H1 (cell line): Measurements from ENCODE around the gene SENP2. TPM values are rescaled to one million over a fixed set of nuclear protein-coding genes. Genes with fewer than 3 reads are reported as not detected.

Experiments
- CTCF ChIA-PET: fragments of 300-600 bp; sonication (Branson Sonifier 250); formaldehyde crosslinking; loops from one replicate; lab custom pipeline; 2021; ENCODE audit not compliant: partially characterized antibody; lab: Charles Lee
- POLR2A ChIA-PET: fragments of 300-600 bp; sonication (Branson Sonifier 250); formaldehyde crosslinking; loops from one replicate; lab custom pipeline; 2021; ENCODE audit warnings: inconsistent platforms; ENCODE audit not compliant: partially characterized antibody; lab: Charles Lee
- DNase-seq, 2 experiments: peaks; one replicate each; pipeline versions ENCODE4 v3.0.0 to v3.0.0-alpha.2; 2010 to 2022; ENCODE audit warnings: low spot score in 2 of 2, low read depth in 1 of 2, mixed read lengths in 1 of 2
- FAIRE-seq: peaks from 2 replicates; lab custom pipeline; 2011; peaks lifted over from hg19 to GRCh38; lab: Jason Lieb, UNC
- H2AFZ ChIP-seq: 2 replicates; pipeline ENCODE4 v1.8.1; 2012; ENCODE audit warnings: low read length, inconsistent platforms
- H2AK5ac ChIP-seq: 2 replicates; pipeline ENCODE4 v1.6.1; 2013; ENCODE audit warnings: low read depth, low read length
- H2BK120ac ChIP-seq: replicated peaks from 2 replicates; pipeline ENCODE3; 2013; ENCODE audit warnings: low read depth, low read length, inconsistent platforms
- H2BK12ac ChIP-seq: 2 replicates; pipeline ENCODE4 v1.6.1; 2013; ENCODE audit warnings: low read depth, low read length
- H2BK15ac ChIP-seq: 2 replicates; pipeline ENCODE4 v1.6.1; 2013; ENCODE audit warnings: low read length
- H2BK20ac ChIP-seq: 2 replicates; pipeline ENCODE4 v1.6.1; 2013; ENCODE audit warnings: low read length
- H2BK5ac ChIP-seq: 2 replicates; pipeline ENCODE4 v1.6.1; 2013; ENCODE audit warnings: low read depth, low read length
- H3K14ac ChIP-seq: 2 replicates; pipeline ENCODE4 v1.6.1; 2013; ENCODE audit warnings: inconsistent platforms; ENCODE audit not compliant: insufficient read length
- H3K18ac ChIP-seq: 2 replicates; pipeline ENCODE4 v1.6.1; 2013; ENCODE audit warnings: low read length; ENCODE audit errors: extremely low read depth
- H3K23ac ChIP-seq: 2 replicates; pipeline ENCODE4 v1.6.1; 2013; ENCODE audit warnings: inconsistent platforms; ENCODE audit not compliant: insufficient read length
- H3K23me2 ChIP-seq: 2 replicates; pipeline ENCODE4 v1.6.1; 2013; ENCODE audit warnings: low read depth, low read length
- H3K27ac ChIP-seq: 2 replicates; pipeline ENCODE4 v1.6.1; 2011; ENCODE audit warnings: low read depth, low read length, inconsistent platforms
- H3K27me3 ChIP-seq, 4 experiments: replicated peaks in 1 of 4; 1 replicate in 1 of 4; 2 replicates in 3 of 4; pipeline versions ENCODE4 v1.6.1 to v1.8.1; 2011 to 2013; ENCODE audit warnings: low read length in 3 of 4, mild to moderate bottlenecking in 3 of 4, inconsistent platforms in 2 of 4, mixed read lengths in 2 of 4, moderate library complexity in 1 of 4; ENCODE audit not compliant: control insufficient read depth in 3 of 4, insufficient read depth in 3 of 4; ENCODE audit errors: extremely low read depth in 1 of 4
- H3K36me3 ChIP-seq, 4 experiments: 2 replicates each; pipeline versions ENCODE4 v1.6.1 to v1.8.1; 2011 to 2013; ENCODE audit warnings: mild to moderate bottlenecking in 4 of 4, low read length in 3 of 4, moderate library complexity in 2 of 4, control low read depth in 1 of 4, inconsistent platforms in 1 of 4; ENCODE audit not compliant: insufficient read depth in 4 of 4, control insufficient read depth in 2 of 4
- H3K4ac ChIP-seq: replicated peaks from 2 replicates; pipeline ENCODE3; 2013; ENCODE audit warnings: low read length, low read depth, mixed read lengths, inconsistent platforms; ENCODE audit not compliant: insufficient read length
- H3K4me1 ChIP-seq, 4 experiments: replicated peaks in 1 of 4; 1 replicate in 1 of 4; 2 replicates in 3 of 4; pipeline versions ENCODE4 v1.6.1 to v1.8.1; 2011 to 2013; ENCODE audit warnings: low read length in 3 of 4, inconsistent platforms in 2 of 4, mixed read lengths in 1 of 4; ENCODE audit not compliant: insufficient read depth in 4 of 4, control insufficient read depth in 3 of 4
- H3K4me2 ChIP-seq, 2 experiments: 2 replicates each; pipeline versions ENCODE4 v1.6.1 to v1.8.1; 2011 to 2013; ENCODE audit warnings: low read depth in 2 of 2, low read length in 2 of 2, control low read depth in 1 of 2, inconsistent platforms in 1 of 2, mild to moderate bottlenecking in 1 of 2; ENCODE audit not compliant: insufficient read depth in 1 of 2
- H3K4me3 ChIP-seq, 4 experiments: fragments of 200-600, 300-600 bp in 1 of 4; sonication (generic), shearing (Covaris generic), sonication (Bioruptor Twin) in 1 of 4; 2 replicates each; pipeline versions ENCODE4 v1.5.1 to v1.8.1; 2011 to 2016; ENCODE audit warnings: low read length in 4 of 4, low read depth in 3 of 4, control low read depth in 2 of 4, inconsistent platforms in 2 of 4, mild to moderate bottlenecking in 2 of 4, mixed read lengths in 1 of 4, moderate library complexity in 1 of 4; ENCODE audit not compliant: insufficient read depth in 2 of 4; ENCODE audit errors: extremely low read depth in 1 of 4
- H3K56ac ChIP-seq: replicated peaks from 2 replicates; pipeline ENCODE3; 2013; ENCODE audit warnings: low read depth, mild to moderate bottlenecking, mixed read lengths, low read length, inconsistent platforms; ENCODE audit not compliant: insufficient read length
- H3K79me1 ChIP-seq: 2 replicates; pipeline ENCODE4 v1.6.1; 2013; ENCODE audit warnings: low read depth, low read length, control low read depth
- H3K79me2 ChIP-seq, 2 experiments: 2 replicates each; pipeline versions ENCODE4 v1.6.1 to v1.8.1; 2012 to 2013; ENCODE audit warnings: low read length in 2 of 2, mild to moderate bottlenecking in 2 of 2, inconsistent platforms in 1 of 2; ENCODE audit not compliant: insufficient read depth in 2 of 2, control insufficient read depth in 1 of 2
- H3K9ac ChIP-seq, 4 experiments: replicated peaks in 1 of 4; 1 replicate in 1 of 4; 2 replicates in 3 of 4; pipeline versions ENCODE4 v1.6.1 to v1.8.1; 2011 to 2013; ENCODE audit warnings: low read depth in 3 of 4, low read length in 3 of 4, control low read depth in 2 of 4, mild to moderate bottlenecking in 2 of 4, moderate library complexity in 2 of 4, inconsistent platforms in 1 of 4; ENCODE audit errors: extremely low read depth in 1 of 4
- H3K9me3 ChIP-seq, 2 experiments: 2 replicates each; pipeline versions ENCODE4 v1.6.1 to v1.8.1; 2012 to 2013; ENCODE audit warnings: mild to moderate bottlenecking in 2 of 2, moderate library complexity in 2 of 2, control low read depth in 1 of 2, inconsistent platforms in 1 of 2, low read depth in 1 of 2, low read length in 1 of 2, mixed read lengths in 1 of 2; ENCODE audit not compliant: insufficient read depth in 2 of 2
- H4K20me1 ChIP-seq, 2 experiments: replicated peaks in 1 of 2; 2 replicates each; pipeline versions ENCODE3 to v1.8.1; 2011 to 2013; ENCODE audit warnings: inconsistent platforms in 2 of 2, low read length in 2 of 2, mild to moderate bottlenecking in 1 of 2; ENCODE audit not compliant: insufficient read depth in 2 of 2, control insufficient read depth in 1 of 2
- H4K5ac ChIP-seq: 2 replicates; pipeline ENCODE4 v1.6.1; 2013; ENCODE audit warnings: low read length, low read depth, mixed read lengths, inconsistent platforms; ENCODE audit not compliant: insufficient read length
- H4K8ac ChIP-seq: 2 replicates; pipeline ENCODE4 v1.8.0; 2013; ENCODE audit warnings: mild to moderate bottlenecking, moderate library complexity, low read length, inconsistent platforms; ENCODE audit not compliant: insufficient read depth; ENCODE audit errors: extremely low read depth
- H4K91ac ChIP-seq: replicated peaks from 2 replicates; pipeline ENCODE3; 2013; ENCODE audit warnings: low read length, mixed read lengths, inconsistent platforms; ENCODE audit not compliant: insufficient read length
- RBBP5 ChIP-seq: IDR thresholded peaks from 2 replicates; pipeline ENCODE4 v1.7.1; 2012; ENCODE audit warnings: low read depth, mild to moderate bottlenecking, inconsistent platforms, low read length, moderate library complexity, borderline replicate concordance
- RFX5 ChIP-seq: IDR thresholded peaks from 2 replicates; pipeline ENCODE4 v1.6.1; 2011; ENCODE audit warnings: low read depth, low read length, improper control_type of control experiment, borderline replicate concordance
- RNF2 ChIP-seq: fragments of 200-900, 300-1000 bp; sonication (generic); IDR thresholded peaks from 2 replicates; pipeline ENCODE4 v1.7.1; 2016; ENCODE audit warnings: borderline replicate concordance, low read depth, mild to moderate bottlenecking, antibody characterized with exemption, low read length; ENCODE audit not compliant: poor library complexity, severe bottlenecking; ENCODE audit errors: missing control alignments
- WGBS, 2 experiments: shearing (Covaris generic) in 1 of 2; methylation state at CpG; one replicate each; pipeline versions ENCODE4 v1.1.6 to v1.1.7; 2013 to 2015; ENCODE audit warnings: low lambda C conversion rate in 2 of 2, mixed read lengths in 2 of 2, inconsistent platforms in 1 of 2, low coverage in 1 of 2, missing lambda C conversion rate in 1 of 2; ENCODE audit not compliant: insufficient replicate concordance in 2 of 2, insufficient coverage in 1 of 2, insufficient read length in 1 of 2; ENCODE audit errors: extremely low coverage in 1 of 2, missing lambda C conversion rate in 1 of 2; 5-methylcytosine and 5-hydroxymethylcytosine counted together
- polyA plus RNA-seq, 7 experiments: library from polyadenylated mRNA; depleted of rRNA in 3 of 7; stranded (reverse) in 5 of 7; unstranded in 2 of 7; fragments of >200 nt in 5 of 7; fragments of 200-250 nt in 2 of 7; gene quantifications; 1 replicate in 5 of 7; 2 replicates in 1 of 7; 4 replicates in 1 of 7; pipeline versions ENCODE4 v1.2.1 to v1.2.3, GENCODE V29; 2011 to 2013; ENCODE audit warnings: missing spikeins in 2 of 7, mixed read lengths in 2 of 7
- total RNA-seq: library from RNA; stranded (reverse); fragmentation: NEBNext Ultra II Directional; extraction: Animal tissue kit (Norgen Biotek cat#: 25700); gene quantifications from 2 replicates; pipeline ENCODE4 v1.2.1, GENCODE V29; 2021

The SENP2 gene
- total and polyA plus RNA-seq, 2 of the 8 experiments (the other 6 are each of a cell fraction or from before 2014, with no cell fraction given): 25.2 to 69.3 TPM

DNA sequence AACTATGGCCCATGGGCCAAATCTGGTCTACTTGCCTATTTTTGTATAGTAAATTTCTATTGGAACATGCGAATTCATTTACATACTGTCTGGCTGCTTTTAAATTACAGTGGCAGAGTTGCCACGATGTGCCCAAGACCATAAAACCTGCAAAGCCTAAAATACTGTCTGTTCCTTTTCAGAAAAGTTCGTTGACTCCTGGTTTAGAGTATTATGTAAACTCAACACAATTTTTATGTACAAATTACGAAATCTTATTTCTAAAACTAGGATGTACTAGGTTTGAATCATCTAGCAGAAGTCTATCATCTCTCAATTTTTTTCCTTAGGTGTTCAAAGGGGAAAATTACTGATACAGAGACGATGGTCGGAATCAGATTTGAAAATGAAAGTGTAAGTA is 26.9 kb downstream of the SENP2 start:
- DNase-seq (no peak), FAIRE-seq (no peak)
- Histone ChIP-seq H2BK12ac (no peak overlapping the region), H3K9me3 (no peaks in the 10 kb centered on the region), H3K14ac (no peak overlapping the region), H3K4ac (no peak overlapping the region), H3K27ac (no peak overlapping the region), H4K20me1 (no peaks in the 10 kb centered on the region), H3K36me3 (peaks cover 24 to 88% (median 65%) of the 10 kb centered on the region in 4 experiments), H3K27me3 (no peaks in the 10 kb centered on the region), H3K18ac (no peak overlapping the region), H3K4me3 (no peak overlapping the region), H3K79me1 (no peaks in the 10 kb centered on the region), H4K8ac (no peak overlapping the region), H2BK120ac (no peak overlapping the region), H3K79me2 (no peaks in the 10 kb centered on the region), H2BK20ac (no peak overlapping the region), H3K56ac (no peak overlapping the region), H2AK5ac (no peak overlapping the region), H3K23ac (no peak overlapping the region), H4K5ac (no peak overlapping the region), H3K4me1 (no peaks in the 10 kb centered on the region), H3K4me2 (no peak overlapping the region), H4K91ac (no peak overlapping the region), H3K23me2 (no peaks in the 10 kb centered on the region), H2BK15ac (no peak overlapping the region), H2BK5ac (no peak overlapping the region), H2AFZ (no peak overlapping the region), H3K9ac (no peak overlapping the region)
- 93% methylated on average over 6 of the region's 6 CpGs; no CpG with 5 or more reads in 1 of the 2 experiments for WGBS, 2 experiments
- TF ChIP-seq RFX5 (no peak), RBBP5 (no peak), RNF2 (no peak)
- POLR2A ChIA-PET: interaction anchor here (1.1 kb wide), 1 partner anchor 17 kb away, joined by 3 read pairs; no protein-coding TSS in a partner anchor
- CTCF ChIA-PET: no interaction called here
